H1 (cell line): ENCODE results near the gene PAX8. TPM values are rescaled to one million over a fixed set of nuclear protein-coding genes. Genes with fewer than 3 reads are reported as not detected.

Experiments
- POLR2AphosphoS5 ChIP-seq: IDR thresholded peaks from 2 replicates; pipeline ENCODE4 v1.6.1; 2011; ENCODE audit warnings: low read depth, low read length
- POU5F1 ChIP-seq: IDR thresholded peaks from 2 replicates; pipeline ENCODE4 v1.6.1; 2011; ENCODE audit warnings: low read depth, mild to moderate bottlenecking, low read length, moderate library complexity
- TAF1 ChIP-seq: IDR thresholded peaks from 2 replicates; pipeline ENCODE4 v1.6.1; 2011; ENCODE audit warnings: mild to moderate bottlenecking, low read depth, low read length
- polyA plus RNA-seq, 7 experiments: library from polyadenylated mRNA; depleted of rRNA in 3 of 7; stranded (reverse) in 5 of 7; unstranded in 2 of 7; fragments of >200 nt in 5 of 7; fragments of 200-250 nt in 2 of 7; gene quantifications; 1 replicate in 5 of 7; 2 replicates in 1 of 7; 4 replicates in 1 of 7; pipeline versions ENCODE4 v1.2.1 to v1.2.3, GENCODE V29; 2011 to 2013; ENCODE audit warnings: missing spikeins in 2 of 7, mixed read lengths in 2 of 7
- total RNA-seq: library from RNA; stranded (reverse); fragmentation: NEBNext Ultra II Directional; extraction: Animal tissue kit (Norgen Biotek cat#: 25700); gene quantifications from 2 replicates; pipeline ENCODE4 v1.2.1, GENCODE V29; 2021
- TF ChIP-seq, protein P1 (sequence below): IDR thresholded peaks from 2 replicates; pipeline ENCODE4 v1.6.1; 2012; ENCODE audit warnings: inconsistent platforms

The PAX8 gene
- total and polyA plus RNA-seq, 2 of the 8 experiments (the other 6 are each of a cell fraction or from before 2014, with no cell fraction given): 0.02 TPM; not detected in 1

DNA sequence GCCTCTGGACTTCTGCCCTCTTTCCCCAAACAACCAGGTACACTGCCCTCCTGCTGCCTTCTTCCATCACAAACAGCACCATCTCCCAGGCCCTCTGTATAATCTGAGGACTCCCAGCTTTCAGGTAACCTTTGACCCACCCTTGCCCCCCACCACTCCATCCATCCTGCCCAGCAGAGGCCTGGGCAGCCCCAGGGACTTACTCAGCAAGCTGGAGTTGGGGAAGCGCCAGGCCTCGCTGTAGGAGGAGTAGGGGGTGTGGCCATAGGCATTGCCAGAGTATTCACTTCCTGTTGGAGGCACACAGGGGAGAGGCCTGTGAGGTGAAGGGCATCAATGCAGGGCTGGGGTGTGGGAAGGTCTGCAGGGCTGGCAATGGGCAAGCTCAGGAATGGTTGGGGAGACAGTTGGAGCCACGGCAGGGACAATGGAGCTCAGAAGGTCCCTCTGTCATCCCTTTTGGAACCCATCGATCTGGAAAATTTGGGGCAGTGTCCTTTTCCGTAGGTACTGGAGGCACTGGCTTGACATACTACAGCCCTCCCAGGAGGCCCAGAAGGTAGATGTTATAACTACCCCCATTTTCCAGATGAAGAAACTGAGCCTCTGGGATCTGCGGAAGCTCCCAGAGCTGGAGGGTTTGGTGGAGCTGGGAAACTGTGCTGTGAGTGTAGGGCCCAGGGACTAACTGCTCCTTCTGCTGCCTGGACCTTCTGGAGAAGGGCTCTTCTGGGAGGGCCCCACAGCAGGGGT lies 58.7 kb downstream of the PAX8 start (continued):
- TF ChIP-seq POU5F1 (no peak), TAF1 (no peak), POLR2AphosphoS5 (no peak)
- TF ChIP-seq, protein P1, sequence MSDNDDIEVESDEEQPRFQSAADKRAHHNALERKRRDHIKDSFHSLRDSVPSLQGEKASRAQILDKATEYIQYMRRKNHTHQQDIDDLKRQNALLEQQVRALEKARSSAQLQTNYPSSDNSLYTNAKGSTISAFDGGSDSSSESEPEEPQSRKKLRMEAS: no peak
